Left ventricle myocardium superior (tissue), 1 donor: ENCODE results near the gene FUS. TPM values are rescaled to one million over a fixed set of nuclear protein-coding genes. Genes with fewer than 3 reads are reported as not detected.
"Not testable (repeated sequence)": the region's sequence is repeated elsewhere in the genome, so short reads cannot be mapped to it uniquely, and the experiment has no call there.

Experiments used
- ATAC-seq: fragments of 200-7000 bp; cut with Tn5 transposase; one replicate; pipeline ENCODE4 v1.9.1; 2020; ENCODE audit warnings: mild to moderate bottlenecking, moderate library complexity
- DNase-seq: peaks from one replicate; pipeline ENCODE4 v3.0.0-alpha.2; 2020
- intact Hi-C: fragments of 100-400 bp; cut with micrococcal nuclease; formaldehyde crosslinking; loops from one replicate; pipeline ENCODE4 v1.11.0; 2022
- long read RNA-seq: library from polyadenylated mRNA; unstranded; transcript quantifications from one replicate; pipeline ENCODE4 v2.0.0, GENCODE V29; 2021
- total RNA-seq: library from RNA; stranded (reverse); fragmentation: NEBNext Ultra II Directional; extraction: Animal tissue kit (Norgen Biotek cat#: 25700); gene quantifications from one replicate; pipeline ENCODE4 v1.2.1, GENCODE V29; 2021
- donor health status: DM: no; HTN: yes; CAD: no; lungs with severe emphysema.

Gene FUS
- total RNA-seq, result 84.8 TPM
- long read RNA-seq, full-length matches to known transcripts, result 59 of 76 reads
- long read RNA-seq, partial matches to known transcripts, result 13 of 76 reads
- long read RNA-seq, other reads (novel, unspliced or antisense), result 4 of 76 reads

GRCh38 chr16:31179747-31180459, at the start of gene FUS:
Gene FUS (plus strand): TSS chr16:31180139. CDS start chr16:31180215, 76 bp downstream.
- peak; percentile 88 for ATAC-seq
- intact Hi-C loops, result no loop called here
- DNase-seq, result peak; percentile 95

- DNase-seq (no peak), ATAC-seq (no peak)
- intact Hi-C loops, result no loop called here
Measured at GRCh38 chr16:31130336-31130891, 49.5 kb upstream of the FUS start.

- intact Hi-C loops, result no loop called here
- ATAC-seq (no peak), DNase-seq (no peak)
Measured at GRCh38 chr16:31130899-31131298, 49.0 kb upstream of the FUS start.

GRCh38 chr16:31131416-31131815, 48.5 kb upstream of the FUS start:
- ATAC-seq, result no peak
- intact Hi-C loops, result no loop called here
- DNase-seq, result no peak

- intact Hi-C loops, result no loop called here
- DNase-seq, result no peak
- no peak for ATAC-seq
Measured at GRCh38 chr16:31131841-31132271, 48.1 kb upstream of the FUS start.

GRCh38 chr16:31132303-31132979, 47.5 kb upstream of the FUS start:
- intact Hi-C loops, result no loop called here
- DNase-seq (no peak), ATAC-seq (no peak)

- no peak for DNase-seq
- no peak for ATAC-seq
- intact Hi-C loops, result no loop called here
Measured at GRCh38 chr16:31133046-31133501, 46.9 kb upstream of the FUS start.

- ATAC-seq (no peak), DNase-seq (no peak)
- intact Hi-C loops, result no loop called here
Measured at GRCh38 chr16:31134091-31134571, 45.8 kb upstream of the FUS start.

- intact Hi-C loops, result no loop called here
Measured at GRCh38 chr16:31134625-31135534, 45.1 kb upstream of the FUS start.

GRCh38 chr16:31135535-31136286, 44.2 kb upstream of the FUS start, which contains the start of gene PRSS8:
Gene PRSS8 (minus strand): TSS chr16:31135727. CDS start chr16:31135498, 229 bp downstream.
- no peak for DNase-seq
- no peak for ATAC-seq
- intact Hi-C loops, result no loop called here

More at GRCh38 chr16:31134625-31135534, 45.1 kb upstream of the FUS start:
- DNase-seq (no peak), ATAC-seq (no peak)

- DNase-seq, result no peak
- intact Hi-C loops, result no loop called here
- ATAC-seq, result no peak
Measured at GRCh38 chr16:31136287-31136662, 43.7 kb upstream of the FUS start.

GRCh38 chr16:31136822-31137499, 43.0 kb upstream of the FUS start:
- DNase-seq, intact Hi-C loops, ATAC-seq: not testable (repeated sequence)

- peak; percentile 17 for ATAC-seq
- intact Hi-C loops, result no loop called here
- DNase-seq, result peak; percentile 73
Measured at GRCh38 chr16:31138621-31139578, 41.0 kb upstream of the FUS start.

GRCh38 chr16:31141071-31141469, 38.9 kb upstream of the FUS start:
- intact Hi-C loops, ATAC-seq, DNase-seq: not testable (repeated sequence)

GRCh38 chr16:31141489-31142108, 38.3 kb upstream of the FUS start:
- DNase-seq, result peak; percentile 44
- ATAC-seq, result peak; percentile 4
- intact Hi-C loops, result no loop called here
